GM18526 (cell line): ENCODE measurements around the gene C16orf54.

ENCODE experiments used
- POLR2A ChIP-seq: IDR thresholded peaks from 3 replicates; pipeline ENCODE4 v1.6.1; 2011; ENCODE audit not compliant: insufficient read length; ENCODE audit errors: extremely low read depth

C16orf54 gene

GRCh38 chr16:29770250-29770929 lies 24.6 kb upstream of the C16orf54 start:
- TF ChIP-seq POLR2A = no peak

- no peak for TF ChIP-seq POLR2A
These were observed 23.7 kb upstream of the C16orf54 start for GRCh38 chr16:29769507-29769906.

- no peak for TF ChIP-seq POLR2A
These were observed 21.3 kb upstream of the C16orf54 start for GRCh38 chr16:29767062-29767461.

- TF ChIP-seq POLR2A = no peak
These were observed 20.8 kb upstream of the C16orf54 start for GRCh38 chr16:29766571-29766970.

GRCh38 chr16:29765167-29766032 lies 19.6 kb upstream of the C16orf54 start:
- TF ChIP-seq POLR2A = no peak

GRCh38 chr16:29763326-29763725 lies 17.5 kb upstream of the C16orf54 start:
- TF ChIP-seq POLR2A = no peak

- no peak for TF ChIP-seq POLR2A
These were observed 16.1 kb upstream of the C16orf54 start for GRCh38 chr16:29761882-29762281.

GRCh38 chr16:29760567-29761279 lies 14.9 kb upstream of the C16orf54 start:
- no peak for TF ChIP-seq POLR2A

- no peak for TF ChIP-seq POLR2A
These were observed 12.2 kb upstream of the C16orf54 start for GRCh38 chr16:29757950-29758466.

- TF ChIP-seq POLR2A = no peak
These were observed 10.9 kb upstream of the C16orf54 start for GRCh38 chr16:29756654-29757053.

- TF ChIP-seq POLR2A = no peak
These were observed 7.7 kb upstream of the C16orf54 start for GRCh38 chr16:29753516-29753915.

GRCh38 chr16:29747947-29748759 lies 2.4 kb upstream of the C16orf54 start:
- TF ChIP-seq POLR2A = no peak

GRCh38 chr16:29745121-29745852 lies 503 bp downstream of the C16orf54 start:
- TF ChIP-seq POLR2A = no peak

GRCh38 chr16:29744541-29745101 lies 1.2 kb downstream of the C16orf54 start:
- no peak for TF ChIP-seq POLR2A
